ENCODE results near the gene MT3.

Gene MT3

GRCh38 chr16:56613706-56614105, 24.4 kb downstream of the MT3 start:
- TF ChIP-seq CTCF (IDR thresholded peaks at IDR 0.05; ENCODE audit: insufficient read depth, low read length, poor library complexity, severe bottlenecking), result no peak
- no peak for DNase-seq (ENCODE audit: extremely low read depth, insufficient read length)
- Histone ChIP-seq H3K36me3 (ENCODE audit: control insufficient read depth, insufficient read depth, low read length) (no peaks in the 10 kb centered on the region), H3K4me3 (replicated peaks; ENCODE audit: low read depth, low read length) (no peak overlapping the region), H3K27me3 (replicated peaks; ENCODE audit: control insufficient read depth, insufficient read depth, low read length) (no peaks in the 10 kb centered on the region; the same call in 1 of the 2 replicates)

GRCh38 chr16:56614549-56614991, 25.2 kb downstream of the MT3 start:
- Histone ChIP-seq H3K36me3 (ENCODE audit: control insufficient read depth, insufficient read depth, low read length) (no peaks in the 10 kb centered on the region), H3K27me3 (replicated peaks; ENCODE audit: control insufficient read depth, insufficient read depth, low read length) (no peaks in the 10 kb centered on the region; the same call in 1 of the 2 replicates), H3K4me3 (replicated peaks; ENCODE audit: low read depth, low read length) (no peak overlapping the region)
- no peak for TF ChIP-seq CTCF (IDR thresholded peaks at IDR 0.05; ENCODE audit: insufficient read depth, low read length, poor library complexity, severe bottlenecking)
- no peak for DNase-seq (ENCODE audit: extremely low read depth, insufficient read length)

GRCh38 chr16:56615353-56615752, 26.0 kb downstream of the MT3 start:
- no peaks in the 10 kb centered on the region; the same call in 1 of the 2 replicates for H3K27me3 ChIP-seq (replicated peaks; ENCODE audit: control insufficient read depth, insufficient read depth, low read length)
- H3K36me3 ChIP-seq (ENCODE audit: control insufficient read depth, insufficient read depth, low read length), result no peaks in the 10 kb centered on the region

GRCh38 chr16:56616608-56617211, 27.4 kb downstream of the MT3 start:
- TF ChIP-seq CTCF (IDR thresholded peaks at IDR 0.05; ENCODE audit: insufficient read depth, low read length, poor library complexity, severe bottlenecking), result no peak
- no peaks in the 10 kb centered on the region for H3K36me3 ChIP-seq (ENCODE audit: control insufficient read depth, insufficient read depth, low read length)
- DNase-seq (ENCODE audit: extremely low read depth, insufficient read length), result no peak
- H3K27me3 ChIP-seq (replicated peaks; ENCODE audit: control insufficient read depth, insufficient read depth, low read length), result no peaks in the 10 kb centered on the region; the same call in 1 of the 2 replicates
- H3K4me3 ChIP-seq (replicated peaks; ENCODE audit: low read depth, low read length), result no peak overlapping the region

More at GRCh38 chr16:56615353-56615752, 26.0 kb downstream of the MT3 start:
- TF ChIP-seq CTCF (IDR thresholded peaks at IDR 0.05; ENCODE audit: insufficient read depth, low read length, poor library complexity, severe bottlenecking), result no peak
- no peak for DNase-seq (ENCODE audit: extremely low read depth, insufficient read length)
- H3K4me3 ChIP-seq (replicated peaks; ENCODE audit: low read depth, low read length), result no peak overlapping the region

GRCh38 chr16:56617212-56618085, 28.1 kb downstream of the MT3 start:
- Histone ChIP-seq H3K36me3 (ENCODE audit: control insufficient read depth, insufficient read depth, low read length) (no peaks in the 10 kb centered on the region), H3K4me3 (replicated peaks; ENCODE audit: low read depth, low read length) (no peak overlapping the region), H3K27me3 (replicated peaks; ENCODE audit: control insufficient read depth, insufficient read depth, low read length) (no peaks in the 10 kb centered on the region; the same call in 1 of the 2 replicates)
- TF ChIP-seq CTCF (IDR thresholded peaks at IDR 0.05; ENCODE audit: insufficient read depth, low read length, poor library complexity, severe bottlenecking), result no peak
- DNase-seq (ENCODE audit: extremely low read depth, insufficient read length), result no peak

All from GM06990 (cell line).